ENCODE data around the gene ADAMTS18.
"Not testable (repeated sequence)": the region's sequence is repeated elsewhere in the genome, so short reads cannot be mapped to it uniquely, and the experiment has no call there.

Gene ADAMTS18

DNA sequence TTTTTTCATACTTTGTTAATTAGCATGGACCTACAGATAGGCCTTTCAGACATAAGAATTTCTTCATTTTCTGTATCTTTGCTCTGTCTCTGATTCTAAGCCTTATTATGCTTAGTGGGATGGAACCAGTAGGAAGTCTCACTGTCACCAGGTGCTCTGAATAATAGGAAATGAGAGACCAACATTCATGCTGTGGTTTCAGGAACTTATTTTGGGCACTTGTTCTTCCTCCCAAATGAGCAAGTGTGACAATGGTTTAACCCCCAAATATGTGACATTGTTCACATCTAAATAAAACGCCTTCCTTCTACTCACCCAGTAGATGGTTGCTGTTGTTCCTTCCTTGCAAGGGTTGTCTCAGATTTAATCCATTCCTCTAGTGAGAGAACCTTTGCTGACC, 135.4 kb downstream of the ADAMTS18 start:
- intact Hi-C loops (cut with DNase I), result no loop called here
- DNase-seq, result no peak

DNA sequence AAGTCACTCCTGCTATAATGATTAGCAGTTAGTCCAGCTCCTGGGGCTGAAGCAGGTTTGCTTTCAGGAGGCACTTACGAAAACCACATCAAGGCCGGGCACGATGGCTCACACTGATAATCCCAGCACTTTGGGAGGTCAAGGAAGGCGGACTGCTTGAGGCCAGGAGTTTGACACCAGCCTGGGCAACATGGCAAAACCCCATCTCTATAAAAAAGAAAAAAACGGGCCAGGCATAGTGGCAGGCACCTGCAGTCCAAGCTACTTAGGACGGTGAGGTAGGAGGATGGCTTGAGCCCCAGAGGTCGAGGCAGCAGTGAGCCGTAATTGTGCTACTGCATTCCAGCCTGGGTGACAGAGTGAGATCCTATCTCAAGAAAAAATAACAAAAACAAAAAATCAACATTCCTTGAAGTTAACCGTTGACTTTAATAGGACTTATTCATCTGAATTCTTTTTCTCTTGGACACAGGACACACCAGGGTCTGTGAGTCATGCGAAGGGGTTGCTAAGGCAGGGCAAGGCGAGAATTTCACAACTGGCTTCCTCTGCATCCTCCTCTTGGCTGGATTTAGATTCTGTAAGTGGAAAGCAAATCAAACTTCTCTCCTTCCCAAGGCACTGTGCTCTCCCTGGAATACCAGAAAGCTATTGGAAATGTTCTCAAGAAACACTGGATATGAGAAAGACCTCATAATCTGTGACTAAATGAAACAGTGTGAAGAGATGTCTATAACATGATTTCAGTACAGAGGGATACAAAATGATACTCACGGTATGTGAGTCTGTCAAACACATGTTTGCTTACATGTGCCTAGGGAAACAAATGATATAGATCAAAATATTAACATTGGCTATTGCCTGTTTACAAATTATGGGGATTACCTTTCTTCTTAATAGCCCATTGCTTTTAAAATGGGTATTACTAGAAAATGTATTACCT, 136.1 kb downstream of the ADAMTS18 start:
- intact Hi-C loops (cut with DNase I), result no loop called here
- no peak for DNase-seq

DNA sequence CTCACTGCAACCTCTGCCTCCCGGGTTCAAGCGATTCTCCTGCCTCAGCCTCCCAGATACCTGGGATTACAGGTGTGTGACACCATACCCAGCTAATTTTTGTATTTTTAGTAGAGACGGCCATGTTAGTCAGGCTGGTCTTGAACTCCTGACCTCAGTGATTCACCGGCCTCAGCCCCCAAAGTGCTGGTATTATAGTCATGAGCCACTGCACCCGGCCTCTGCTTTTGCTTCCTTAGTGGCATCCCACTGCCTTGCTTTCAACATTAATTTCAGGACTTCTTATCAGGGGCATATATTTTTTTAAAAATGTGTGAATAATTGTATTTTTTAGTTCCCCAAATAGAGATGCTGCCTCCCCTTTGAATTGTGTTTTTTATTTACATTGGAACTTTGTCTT, 136.8 kb downstream of the ADAMTS18 start:
- intact Hi-C loops (cut with DNase I), result no loop called here
- DNase-seq, result no peak

DNA sequence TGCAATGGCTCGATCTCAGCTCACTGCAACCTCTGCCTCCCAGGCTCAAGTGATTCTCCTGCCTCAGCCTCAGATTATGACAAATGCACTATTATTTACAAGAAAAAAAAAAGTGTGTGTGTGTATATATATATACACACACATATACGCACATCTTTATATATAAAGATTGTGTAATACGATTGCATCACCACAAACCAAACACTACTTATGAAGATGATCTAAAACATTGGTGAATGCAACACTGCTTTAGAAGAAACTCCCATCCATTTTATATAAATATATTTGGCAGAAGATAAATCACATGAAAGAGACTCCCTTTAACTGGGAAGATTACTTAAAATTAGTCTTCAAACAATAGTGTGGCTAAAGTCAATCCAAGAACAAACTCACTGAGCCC, 138.9 kb downstream of the ADAMTS18 start:
- no peak for DNase-seq
- intact Hi-C loops (cut with DNase I), result no loop called here

DNA sequence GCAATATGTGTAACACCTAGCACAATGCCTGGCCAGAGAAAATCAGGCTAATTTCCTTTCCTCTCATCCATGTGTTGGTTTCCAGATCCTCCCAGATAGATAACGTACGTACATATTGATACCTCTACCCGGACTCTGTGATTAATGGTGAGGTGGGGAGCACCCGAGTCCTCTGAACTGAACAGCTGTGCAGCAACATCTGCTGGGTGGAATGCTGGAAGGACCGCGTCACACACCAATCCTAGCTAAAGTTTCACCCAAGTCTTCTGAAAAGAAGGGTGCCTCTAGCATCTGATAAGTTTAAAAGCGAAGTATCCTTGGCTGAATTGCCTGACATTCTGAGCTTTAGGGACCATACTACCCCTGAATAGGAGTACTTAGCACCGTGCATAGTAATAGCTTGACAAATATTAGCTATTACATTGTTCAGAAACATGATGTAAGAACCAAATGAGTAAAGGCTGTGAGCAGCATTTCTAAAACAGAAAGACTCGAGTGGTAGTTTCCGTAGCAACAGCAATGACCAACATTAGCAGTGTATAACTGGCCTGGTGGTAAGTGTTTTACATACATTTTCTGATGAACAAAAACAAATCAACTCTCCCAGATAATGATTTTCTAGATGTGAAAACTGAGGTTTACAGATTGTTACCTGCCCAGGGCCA, 144.3 kb downstream of the ADAMTS18 start:
- DNase-seq, result no peak
- intact Hi-C loops (cut with DNase I), result no loop called here

DNA sequence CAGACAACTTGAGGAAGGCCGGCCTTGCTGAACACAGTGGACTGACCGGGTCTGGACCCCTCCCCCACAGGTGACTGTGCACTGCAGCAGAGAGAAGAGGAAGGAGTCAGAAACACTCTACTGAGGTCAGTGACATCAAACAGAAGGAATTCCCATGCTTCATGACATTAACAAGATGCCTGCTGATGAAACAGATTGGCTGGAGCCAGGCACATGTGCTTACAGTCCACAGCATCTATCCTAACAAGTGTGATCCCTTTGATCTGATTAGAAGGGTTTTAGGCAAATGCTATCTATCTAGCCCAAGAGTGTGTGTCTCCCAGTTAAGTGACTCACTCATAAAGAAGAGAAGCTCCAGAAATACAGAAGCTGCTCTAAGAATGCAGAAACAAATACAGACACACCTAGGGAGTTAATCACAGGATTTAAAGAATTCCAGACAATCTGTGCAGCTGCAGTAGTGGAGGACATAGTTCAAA, 145.5 kb downstream of the ADAMTS18 start:
- intact Hi-C loops (cut with DNase I), result no loop called here
- DNase-seq, result no peak

DNA sequence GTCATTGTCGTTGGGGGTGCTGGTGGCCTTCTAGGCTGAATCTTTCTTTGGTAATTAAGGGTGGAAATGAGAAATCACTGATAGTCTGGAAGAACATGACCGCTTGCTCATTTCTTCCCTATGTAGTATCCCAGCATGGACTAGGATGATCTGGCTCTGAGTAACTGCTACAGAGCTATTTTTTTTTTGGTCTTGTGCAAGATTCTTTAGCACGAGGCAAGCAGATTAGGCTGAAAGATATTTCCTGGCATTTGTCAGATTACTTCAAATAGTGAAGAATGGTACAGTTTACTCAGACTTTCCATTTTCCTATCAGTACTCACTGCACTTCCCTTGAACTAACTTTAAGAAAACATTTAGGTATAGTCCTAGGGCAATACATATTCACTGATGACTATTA, 146.6 kb downstream of the ADAMTS18 start:
- no peak for DNase-seq
- intact Hi-C loops (cut with DNase I), result no loop called here

DNA sequence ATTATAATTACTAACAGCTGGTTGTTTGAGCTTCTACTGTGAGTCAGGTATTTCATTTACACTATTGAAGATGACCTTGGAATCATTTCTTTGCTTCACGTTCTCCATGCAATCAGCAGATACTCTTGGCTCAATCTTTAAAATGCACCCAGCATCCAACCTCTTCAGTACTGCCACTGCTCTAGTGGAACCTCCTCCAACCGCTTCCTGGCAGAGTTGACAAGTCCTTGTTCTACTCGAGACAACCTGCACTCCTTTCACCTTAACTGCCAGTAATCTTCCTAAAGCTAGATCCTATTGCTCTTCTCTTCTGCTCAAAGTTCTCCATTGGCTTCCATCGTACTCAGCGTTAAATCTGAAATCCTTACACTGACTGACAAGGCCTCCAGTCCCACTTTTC, 149.2 kb downstream of the ADAMTS18 start:
- intact Hi-C loops (cut with DNase I), result no loop called here
- DNase-seq, result no peak

DNA sequence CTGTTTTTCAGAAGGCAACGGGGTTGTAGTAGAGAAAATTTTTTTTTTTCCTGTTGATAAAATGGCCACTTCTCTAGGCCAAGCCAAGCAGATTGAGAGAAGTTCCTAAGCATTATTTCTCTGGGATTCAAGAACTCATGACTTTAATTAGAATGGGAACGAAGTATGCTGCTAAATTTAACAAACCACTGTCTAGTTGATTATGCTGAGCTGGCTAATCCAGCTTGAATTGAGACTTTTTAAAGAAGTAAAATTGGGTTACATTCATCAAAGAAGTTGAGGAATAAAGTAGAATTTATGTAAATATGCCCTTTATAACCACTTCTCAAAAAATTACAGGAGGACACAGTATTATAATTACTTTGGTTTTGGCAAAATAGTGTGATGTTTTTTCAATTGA, 152.5 kb downstream of the ADAMTS18 start:
- DNase-seq, result no peak
- intact Hi-C loops (cut with DNase I), result no loop called here

DNA sequence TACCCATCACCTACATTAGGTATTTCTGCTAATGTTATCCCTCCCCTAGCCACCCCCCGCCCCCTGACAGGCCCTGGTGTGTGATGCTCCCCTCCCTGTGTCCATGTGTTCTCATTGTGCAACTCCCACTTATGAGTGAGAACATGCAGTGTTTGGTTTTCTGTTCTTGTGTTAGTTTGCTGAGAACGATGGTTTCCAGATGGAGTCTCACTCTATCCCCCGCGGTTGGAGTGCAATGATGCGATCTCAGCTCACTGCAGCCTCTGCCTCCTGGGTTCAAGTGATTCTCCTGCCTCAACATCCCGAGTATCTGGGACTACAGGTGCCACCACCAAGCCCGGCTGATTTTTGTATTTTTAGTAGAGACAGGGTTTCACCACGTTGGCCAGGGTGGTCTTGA, 155.5 kb downstream of the ADAMTS18 start:
- DNase-seq; intact Hi-C loops (cut with DNase I): not testable (repeated sequence)

DNA sequence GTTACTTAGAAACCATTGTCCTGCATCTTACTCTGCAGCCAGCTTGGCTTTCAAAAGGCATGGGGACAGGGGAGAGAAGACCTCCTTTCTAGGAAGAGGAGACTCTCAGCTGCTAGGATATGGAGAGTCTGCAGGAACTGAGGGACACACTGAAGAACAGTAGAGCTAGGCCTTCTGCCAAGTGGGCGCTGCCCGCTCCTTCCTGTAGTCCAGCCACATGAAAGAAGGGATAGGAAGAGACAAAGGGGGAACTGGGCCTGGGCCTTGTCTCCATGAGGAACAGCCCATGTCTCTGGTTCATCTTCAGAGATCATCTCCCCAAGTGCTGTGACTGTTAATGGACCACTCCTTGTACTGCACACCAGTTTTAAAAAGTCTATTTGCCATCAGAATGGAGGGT, 157.3 kb downstream of the ADAMTS18 start:
- DNase-seq, result no peak
- intact Hi-C loops (cut with DNase I), result no loop called here

DNA sequence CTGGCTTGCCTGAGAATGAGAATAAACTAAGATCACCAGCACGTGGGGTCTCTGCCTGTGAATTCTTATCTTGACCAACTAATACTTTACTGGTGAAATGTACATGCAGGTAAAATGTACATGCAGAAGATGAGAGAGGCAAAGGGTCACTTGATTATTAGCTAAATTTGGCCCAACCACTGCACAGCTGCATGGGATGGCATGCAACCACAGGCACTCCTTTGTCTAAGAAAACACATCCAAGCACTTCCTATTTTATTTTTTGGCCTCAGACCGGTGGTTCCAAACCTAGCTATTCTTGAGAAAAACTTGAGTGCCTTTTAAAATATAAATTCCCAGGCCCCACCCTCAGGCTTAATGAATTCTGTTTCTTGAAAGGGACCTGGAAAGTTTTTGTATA, 157.7 kb downstream of the ADAMTS18 start:
- intact Hi-C loops (cut with DNase I), result no loop called here

DNA sequence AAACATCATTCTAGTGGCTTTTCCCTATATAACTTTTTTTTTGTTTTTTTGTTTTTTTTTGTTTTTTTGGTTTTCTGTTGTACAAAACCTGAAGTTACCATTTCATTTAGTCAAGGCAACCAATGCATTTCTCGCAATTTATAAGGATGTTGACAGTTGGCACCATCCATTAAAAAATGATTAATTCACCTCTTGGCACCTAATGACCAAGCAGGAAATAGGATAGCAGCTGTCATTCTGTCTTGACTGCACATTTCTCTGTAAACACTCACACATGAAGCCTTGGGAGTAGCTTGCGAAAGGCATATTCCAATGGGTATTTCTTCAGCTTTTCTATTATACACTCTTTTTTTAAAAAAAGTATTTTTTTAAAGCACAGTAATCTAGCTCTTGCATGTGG, 158.2 kb downstream of the ADAMTS18 start:
- DNase-seq, result no peak
- intact Hi-C loops (cut with DNase I), result no loop called here

More for the DNA sequence above, 157.7 kb downstream of the ADAMTS18 start:
- DNase-seq, result no peak

DNA sequence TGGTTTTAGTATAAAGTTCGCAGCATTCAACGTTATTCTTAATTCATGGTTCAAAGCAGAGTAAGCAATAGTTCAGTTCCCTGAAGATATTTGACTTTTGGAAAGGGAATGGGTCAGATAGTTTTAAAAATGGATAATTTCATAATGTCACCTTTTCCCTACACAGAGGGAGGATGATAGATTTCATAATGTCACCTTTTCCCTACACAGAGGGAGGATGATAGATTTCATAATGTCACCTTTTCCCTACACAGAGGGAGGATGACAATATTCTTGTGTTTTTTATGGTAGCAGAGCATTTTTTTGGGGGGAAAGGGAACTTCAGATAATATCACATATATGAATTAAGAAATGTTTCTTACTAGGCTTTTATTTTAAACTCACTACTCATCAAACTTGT, 159.5 kb downstream of the ADAMTS18 start:
- DNase-seq; intact Hi-C loops (cut with DNase I): not testable (repeated sequence)

DNA sequence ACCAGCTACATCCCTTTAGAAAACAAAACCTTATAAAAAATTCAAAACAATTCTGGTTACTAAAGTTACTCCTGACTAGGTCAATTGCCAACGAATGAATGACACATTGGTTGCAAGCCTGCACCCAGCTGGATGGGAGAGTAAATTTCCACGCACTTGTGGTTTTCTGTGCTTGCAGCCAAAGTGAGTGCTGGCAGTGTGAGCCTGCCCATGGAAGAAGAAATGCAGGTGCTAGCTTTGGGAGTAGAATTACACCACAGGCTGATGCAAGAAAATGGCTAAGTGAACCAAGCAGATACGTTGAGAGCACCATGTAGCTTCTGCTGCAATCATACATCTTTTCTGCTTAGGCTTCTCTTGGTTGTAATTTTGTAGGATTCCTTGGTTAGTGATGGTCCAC, 161.0 kb downstream of the ADAMTS18 start:
- intact Hi-C loops (cut with DNase I), result no loop called here
- no peak for DNase-seq

DNA sequence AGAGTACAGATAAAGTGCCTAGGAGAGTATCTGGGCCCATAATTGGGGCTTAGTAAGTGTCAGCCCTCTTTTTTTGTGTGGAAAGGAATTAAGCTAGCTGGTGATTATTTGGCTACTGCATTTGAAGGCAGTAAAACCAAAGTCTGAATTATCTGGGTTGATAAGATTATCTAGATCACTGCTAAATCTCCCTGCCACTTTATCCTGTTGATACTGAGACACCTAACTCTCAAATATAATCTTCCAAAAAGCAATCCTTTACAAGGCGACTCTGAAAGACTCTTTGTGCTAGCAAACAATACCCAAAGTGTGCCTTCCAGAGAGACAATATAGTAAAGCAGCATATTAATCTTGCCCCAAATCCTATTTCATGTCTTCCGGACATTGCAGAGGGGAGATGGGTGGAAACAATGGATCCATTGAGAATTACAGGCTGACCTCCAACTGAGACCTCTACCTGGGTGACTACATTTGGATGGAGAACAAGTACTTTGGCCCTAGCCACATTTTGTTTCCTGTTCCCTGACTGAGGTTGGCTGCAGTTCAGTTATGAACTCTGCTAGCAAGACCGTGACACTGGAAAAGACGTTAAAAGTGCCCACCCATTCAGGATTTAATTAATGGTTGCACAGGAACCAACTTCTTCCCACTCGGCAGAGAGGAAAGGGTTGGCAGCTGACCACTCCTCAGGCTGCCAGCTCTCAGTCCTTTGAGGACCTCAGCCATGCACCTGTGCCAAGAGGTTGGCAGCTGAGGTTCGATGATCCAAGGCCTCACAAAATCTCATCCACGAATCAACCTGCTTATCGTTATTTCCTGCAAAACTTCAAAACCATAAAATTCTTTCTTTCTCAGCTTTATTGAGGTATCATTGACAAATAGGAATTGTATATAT, 163.1 kb downstream of the ADAMTS18 start:
- intact Hi-C loops (cut with DNase I), result no loop called here
- DNase-seq, result peak in 15 of 42 donors; percentile 3 to 55 (median 20)

DNA sequence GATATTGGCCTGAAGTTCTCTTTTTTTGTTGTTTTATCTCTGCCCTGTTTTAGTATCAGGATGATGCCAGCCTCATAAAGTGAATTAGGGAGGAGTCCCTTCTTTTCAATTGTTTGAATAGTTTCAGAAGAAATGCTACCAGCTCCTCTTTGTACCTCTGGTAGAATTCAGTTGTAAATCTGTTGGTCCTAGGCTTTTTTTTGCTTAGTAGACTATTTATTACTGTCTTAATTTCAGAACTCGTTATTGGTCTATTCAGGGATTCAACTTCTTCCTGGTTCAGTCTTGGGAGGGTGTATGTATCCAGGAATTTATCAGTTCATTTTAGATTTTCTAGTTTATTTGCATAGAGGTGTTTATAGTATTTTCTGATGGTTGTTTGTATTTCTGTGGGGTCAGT, 168.6 kb downstream of the ADAMTS18 start:
- DNase-seq; intact Hi-C loops (cut with DNase I): not testable (repeated sequence)

DNA sequence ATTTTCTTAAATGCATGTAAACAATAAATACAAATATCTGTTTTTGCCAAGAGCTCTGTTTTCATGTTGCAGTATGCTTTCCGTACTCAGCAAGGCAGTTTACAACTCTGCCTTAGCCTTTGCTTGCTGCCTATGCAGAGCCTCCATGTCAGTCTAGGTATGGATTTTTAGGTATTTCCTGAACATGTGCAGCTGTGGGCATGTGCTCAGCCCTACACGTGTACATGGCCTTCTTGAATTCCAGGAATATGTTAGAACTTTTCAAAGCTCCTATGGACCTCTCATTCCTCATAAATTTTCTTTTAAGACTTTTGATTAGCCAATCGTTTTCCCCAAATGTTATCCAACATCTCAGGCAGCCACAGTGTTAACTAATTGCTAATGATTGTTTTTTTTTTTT, 171.9 kb downstream of the ADAMTS18 start:
- DNase-seq, result no peak
- intact Hi-C loops (cut with DNase I), result no loop called here

DNA sequence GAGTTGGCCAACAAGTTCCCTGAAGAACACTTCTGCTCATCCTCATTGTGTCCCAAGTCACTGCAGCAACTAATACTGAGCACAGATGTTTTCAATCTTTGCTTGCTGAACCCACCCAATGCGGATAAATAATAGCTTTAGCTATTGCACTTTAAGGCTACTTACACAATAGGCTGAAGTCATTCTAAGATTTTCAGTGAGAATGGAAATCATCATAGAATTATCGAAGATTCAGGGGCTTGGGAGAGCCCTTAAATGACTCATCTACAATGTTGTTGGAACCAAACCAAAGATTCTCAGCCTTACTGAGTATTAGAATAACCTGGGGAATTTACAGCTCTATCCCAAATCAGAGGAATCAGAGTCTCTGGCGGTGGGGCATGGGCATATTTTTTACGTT, 184.4 kb downstream of the ADAMTS18 start:
- no peak for DNase-seq
- intact Hi-C loops (cut with DNase I), result no loop called here

DNA sequence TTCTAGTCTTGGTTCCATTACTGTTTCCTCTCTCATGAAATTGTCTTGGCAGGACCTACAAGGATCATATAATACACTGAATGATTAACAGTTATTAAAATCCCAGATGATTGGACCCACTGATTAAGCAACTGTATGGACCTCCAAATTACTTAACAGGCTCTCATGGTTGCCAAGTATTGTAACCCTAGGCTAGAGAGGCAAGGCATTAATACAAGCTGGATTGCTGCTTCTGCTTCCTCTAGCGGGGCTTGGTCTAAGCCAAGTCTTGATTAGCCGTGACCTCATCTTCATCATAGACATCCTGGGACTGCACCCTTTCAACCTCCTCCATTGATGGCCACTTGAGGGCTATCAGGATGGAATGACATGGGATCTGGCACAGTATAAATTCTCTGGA, 188.7 kb downstream of the ADAMTS18 start:
- no peak for DNase-seq
- intact Hi-C loops (cut with DNase I), result no loop called here

All from head of caudate nucleus (tissue), 42 donors.